Measurements from ENCODE around the gene STAM2.

The STAM2 gene

GRCh38 chr2:152219077-152219828 is 43.7 kb upstream of the STAM2 start:
- Histone ChIP-seq H3K27ac (replicated peaks; ENCODE audit: low read length) (no peak overlapping the region), H2BK120ac (ENCODE audit: low read depth, low read length) (no peak overlapping the region), H3K18ac (ENCODE audit: low read length) (no peak overlapping the region), H4K91ac (ENCODE audit: low read depth, low read length, poor library complexity) (no peak overlapping the region), H3K4me3 (ENCODE audit: low read length in 2 of 2) (no peak overlapping the region), H2AK5ac (ENCODE audit: low read depth, low read length) (no peak overlapping the region), H3K9ac (ENCODE audit: low read depth, low read length, poor library complexity) (no peak overlapping the region), H3K4me1 (ENCODE audit: control insufficient read depth in 2 of 2, insufficient read depth in 1 of 2, low read depth in 1 of 2, low read length in 2 of 2) (peaks cover 0 to 3% of the 10 kb centered on the region in 2 donors), H3K36me3 (replicated peaks in 1 of 2; ENCODE audit: control insufficient read depth in 2 of 2, insufficient read depth in 2 of 2, low read length in 2 of 2) (no peaks in the 10 kb centered on the region), H3K4ac (ENCODE audit: low read length) (no peak overlapping the region), H3K23ac (ENCODE audit: low read depth, low read length, poor library complexity) (no peak overlapping the region), H3K79me1 (ENCODE audit: low read depth, low read length) (no peaks in the 10 kb centered on the region), H2BK12ac (ENCODE audit: low read length) (no peak overlapping the region), H4K8ac (ENCODE audit: low read depth, low read length) (no peak overlapping the region), H3K27me3 (ENCODE audit: control insufficient read depth in 3 of 3, insufficient read depth in 3 of 3, low read depth in 1 of 3, low read length in 3 of 3) (no peaks in the 10 kb centered on the region), H2BK15ac (ENCODE audit: low read length) (no peak overlapping the region), H3K4me2 (ENCODE audit: insufficient read depth, low read length, poor library complexity, severe bottlenecking) (no peak overlapping the region), H3K9me3 (replicated peaks in 1 of 2; ENCODE audit: control insufficient read depth in 2 of 2, insufficient read depth in 1 of 2, low read depth in 1 of 2, low read length in 2 of 2) (no peaks in the 10 kb centered on the region), H3K14ac (ENCODE audit: low read length) (no peak overlapping the region), H2AFZ (ENCODE audit: low read length) (no peak overlapping the region), H2BK5ac (ENCODE audit: low read length) (no peak overlapping the region)
- WGBS, 2 donors (ENCODE audit: extremely low coverage in 2 of 2, insufficient read length in 2 of 2, insufficient replicate concordance in 1 of 2), result no CpG with 5 or more reads among the region's 4 CpGs
- no peak for DNase-seq (ENCODE audit: low spot score)

GRCh38 chr2:152201466-152201830 is 25.9 kb upstream of the STAM2 start:
- Histone ChIP-seq H3K27me3 (ENCODE audit: control insufficient read depth in 3 of 3, insufficient read depth in 3 of 3, low read depth in 1 of 3, low read length in 3 of 3) (no peaks in the 10 kb centered on the region), H4K8ac (ENCODE audit: low read depth, low read length) (no peak overlapping the region), H2AK5ac (ENCODE audit: low read depth, low read length) (no peak overlapping the region), H2BK15ac (ENCODE audit: low read length) (no peak overlapping the region), H3K18ac (ENCODE audit: low read length) (no peak overlapping the region), H3K9me3 (replicated peaks in 1 of 2; ENCODE audit: control insufficient read depth in 2 of 2, insufficient read depth in 1 of 2, low read depth in 1 of 2, low read length in 2 of 2) (no peaks in the 10 kb centered on the region), H2BK5ac (ENCODE audit: low read length) (no peak overlapping the region), H3K4me2 (ENCODE audit: insufficient read depth, low read length, poor library complexity, severe bottlenecking) (no peak overlapping the region), H3K36me3 (replicated peaks in 1 of 2; ENCODE audit: control insufficient read depth in 2 of 2, insufficient read depth in 2 of 2, low read length in 2 of 2) (no peaks in the 10 kb centered on the region), H3K23ac (ENCODE audit: low read depth, low read length, poor library complexity) (no peak overlapping the region), H3K4me3 (ENCODE audit: low read length in 2 of 2) (no peak overlapping the region), H2AFZ (ENCODE audit: low read length) (no peak overlapping the region), H3K79me1 (ENCODE audit: low read depth, low read length) (no peaks in the 10 kb centered on the region), H2BK120ac (ENCODE audit: low read depth, low read length) (no peak overlapping the region), H3K14ac (ENCODE audit: low read length) (no peak overlapping the region), H3K9ac (ENCODE audit: low read depth, low read length, poor library complexity) (no peak overlapping the region), H3K4ac (ENCODE audit: low read length) (no peak overlapping the region), H4K91ac (ENCODE audit: low read depth, low read length, poor library complexity) (no peak overlapping the region), H3K4me1 (ENCODE audit: control insufficient read depth in 2 of 2, insufficient read depth in 1 of 2, low read depth in 1 of 2, low read length in 2 of 2) (peaks cover 2 to 3% of the 10 kb centered on the region in 2 donors), H3K27ac (replicated peaks; ENCODE audit: low read length) (no peak overlapping the region), H2BK12ac (ENCODE audit: low read length) (no peak overlapping the region)
- no peak for DNase-seq (ENCODE audit: low spot score)
- no CpG with 5 or more reads among the region's 2 CpGs for WGBS, 2 donors (ENCODE audit: extremely low coverage in 2 of 2, insufficient read length in 2 of 2, insufficient replicate concordance in 1 of 2)

GRCh38 chr2:152200565-152201465 is 25.3 kb upstream of the STAM2 start:
- no peak overlapping the region for H2AK5ac ChIP-seq (ENCODE audit: low read depth, low read length)
- no peak overlapping the region for H3K4me2 ChIP-seq (ENCODE audit: insufficient read depth, low read length, poor library complexity, severe bottlenecking)
- no peak overlapping the region for H2BK5ac ChIP-seq (ENCODE audit: low read length)
- H3K4ac ChIP-seq (ENCODE audit: low read length), result no peak overlapping the region
- H2BK12ac ChIP-seq (ENCODE audit: low read length), result no peak overlapping the region
- H3K18ac ChIP-seq (ENCODE audit: low read length), result no peak overlapping the region
- H3K36me3 ChIP-seq (replicated peaks in 1 of 2; ENCODE audit: control insufficient read depth in 2 of 2, insufficient read depth in 2 of 2, low read length in 2 of 2), result no peaks in the 10 kb centered on the region
- no peak overlapping the region for H2BK120ac ChIP-seq (ENCODE audit: low read depth, low read length)
- no peak overlapping the region for H3K27ac ChIP-seq (replicated peaks; ENCODE audit: low read length)
- no peak overlapping the region for H3K9ac ChIP-seq (ENCODE audit: low read depth, low read length, poor library complexity)
- no peak overlapping the region for H4K8ac ChIP-seq (ENCODE audit: low read depth, low read length)
- H3K9me3 ChIP-seq (replicated peaks in 1 of 2; ENCODE audit: control insufficient read depth in 2 of 2, insufficient read depth in 1 of 2, low read depth in 1 of 2, low read length in 2 of 2), result no peaks in the 10 kb centered on the region
- H2AFZ ChIP-seq (ENCODE audit: low read length), result no peak overlapping the region
- no peak overlapping the region for H4K91ac ChIP-seq (ENCODE audit: low read depth, low read length, poor library complexity)
- no peak overlapping the region for H2BK15ac ChIP-seq (ENCODE audit: low read length)
- no peak for DNase-seq (ENCODE audit: low spot score)
- H3K14ac ChIP-seq (ENCODE audit: low read length), result peak overlapping the region; percentile 9
- H3K23ac ChIP-seq (ENCODE audit: low read depth, low read length, poor library complexity), result peak overlapping the region; percentile 8
- no peak overlapping the region for H3K4me3 ChIP-seq (ENCODE audit: low read length in 2 of 2)
- peaks cover 2 to 3% of the 10 kb centered on the region in 2 donors for H3K4me1 ChIP-seq (ENCODE audit: control insufficient read depth in 2 of 2, insufficient read depth in 1 of 2, low read depth in 1 of 2, low read length in 2 of 2)
- H3K79me1 ChIP-seq (ENCODE audit: low read depth, low read length), result no peaks in the 10 kb centered on the region
- no peaks in the 10 kb centered on the region for H3K27me3 ChIP-seq (ENCODE audit: control insufficient read depth in 3 of 3, insufficient read depth in 3 of 3, low read depth in 1 of 3, low read length in 3 of 3)
- WGBS, 2 donors (ENCODE audit: extremely low coverage in 2 of 2, insufficient read length in 2 of 2, insufficient replicate concordance in 1 of 2), result no CpG with 5 or more reads among the region's 9 CpGs

- H2AK5ac ChIP-seq (ENCODE audit: low read depth, low read length), result no peak overlapping the region
- no peak overlapping the region for H4K8ac ChIP-seq (ENCODE audit: low read depth, low read length)
- H3K27ac ChIP-seq (replicated peaks; ENCODE audit: low read length), result no peak overlapping the region
- no peak for DNase-seq (ENCODE audit: low spot score)
- H3K18ac ChIP-seq (ENCODE audit: low read length), result no peak overlapping the region
- no CpG with 5 or more reads among the region's 4 CpGs for WGBS, 2 donors (ENCODE audit: extremely low coverage in 2 of 2, insufficient read length in 2 of 2, insufficient replicate concordance in 1 of 2)
- no peaks in the 10 kb centered on the region for H3K79me1 ChIP-seq (ENCODE audit: low read depth, low read length)
- H3K9me3 ChIP-seq (replicated peaks in 1 of 2; ENCODE audit: control insufficient read depth in 2 of 2, insufficient read depth in 1 of 2, low read depth in 1 of 2, low read length in 2 of 2), result no peaks in the 10 kb centered on the region
- no peak overlapping the region for H2BK5ac ChIP-seq (ENCODE audit: low read length)
- no peak overlapping the region for H3K4me3 ChIP-seq (ENCODE audit: low read length in 2 of 2)
- H3K4ac ChIP-seq (ENCODE audit: low read length), result no peak overlapping the region
- no peak overlapping the region for H4K91ac ChIP-seq (ENCODE audit: low read depth, low read length, poor library complexity)
- H2BK12ac ChIP-seq (ENCODE audit: low read length), result no peak overlapping the region
- H3K36me3 ChIP-seq (replicated peaks in 1 of 2; ENCODE audit: control insufficient read depth in 2 of 2, insufficient read depth in 2 of 2, low read length in 2 of 2), result no peaks in the 10 kb centered on the region
- no peak overlapping the region for H2AFZ ChIP-seq (ENCODE audit: low read length)
- no peak overlapping the region for H2BK15ac ChIP-seq (ENCODE audit: low read length)
- H2BK120ac ChIP-seq (ENCODE audit: low read depth, low read length), result no peak overlapping the region
- H3K4me2 ChIP-seq (ENCODE audit: insufficient read depth, low read length, poor library complexity, severe bottlenecking), result no peak overlapping the region
- H3K4me1 ChIP-seq (ENCODE audit: control insufficient read depth in 2 of 2, insufficient read depth in 1 of 2, low read depth in 1 of 2, low read length in 2 of 2), result peaks cover 2 to 3% of the 10 kb centered on the region in 2 donors
- H3K14ac ChIP-seq (ENCODE audit: low read length), result no peak overlapping the region
- H3K23ac ChIP-seq (ENCODE audit: low read depth, low read length, poor library complexity), result no peak overlapping the region
- no peak overlapping the region for H3K9ac ChIP-seq (ENCODE audit: low read depth, low read length, poor library complexity)
- H3K27me3 ChIP-seq (ENCODE audit: control insufficient read depth in 3 of 3, insufficient read depth in 3 of 3, low read depth in 1 of 3, low read length in 3 of 3), result no peaks in the 10 kb centered on the region
Measured at GRCh38 chr2:152200101-152200500, 24.5 kb upstream of the STAM2 start.
